Raji (cell line): Measurements from ENCODE around the gene ITGB8.

Source experiments
- POLR2A ChIP-seq: IDR thresholded peaks from 2 replicates; pipeline ENCODE4 v1.6.1; 2011; ENCODE audit warnings: low read depth, low read length, control low read depth; ENCODE audit not compliant: insufficient read depth

ITGB8 gene

GRCh38 chr7:20350518-20350951 is 19.8 kb downstream of the ITGB8 start:
- no peak for TF ChIP-seq POLR2A

- TF ChIP-seq POLR2A, result no peak
These were observed 20.4 kb downstream of the ITGB8 start for GRCh38 chr7:20350996-20351692.

GRCh38 chr7:20351901-20352300 is 21.2 kb downstream of the ITGB8 start:
- no peak for TF ChIP-seq POLR2A

- no peak for TF ChIP-seq POLR2A
These were observed 22.0 kb downstream of the ITGB8 start for GRCh38 chr7:20352573-20353306.

GRCh38 chr7:20354610-20355528 is 24.2 kb downstream of the ITGB8 start:
- no peak for TF ChIP-seq POLR2A

GRCh38 chr7:20358106-20358505 is 27.4 kb downstream of the ITGB8 start:
- no peak for TF ChIP-seq POLR2A

GRCh38 chr7:20358762-20359282 is 28.1 kb downstream of the ITGB8 start:
- TF ChIP-seq POLR2A, result no peak

GRCh38 chr7:20359341-20359963 is 28.8 kb downstream of the ITGB8 start:
- no peak for TF ChIP-seq POLR2A

GRCh38 chr7:20362574-20363253 is 32.0 kb downstream of the ITGB8 start:
- TF ChIP-seq POLR2A, result no peak

- TF ChIP-seq POLR2A, result no peak
These were observed 34.0 kb downstream of the ITGB8 start for GRCh38 chr7:20364571-20365196.

GRCh38 chr7:20365486-20365885 is 34.8 kb downstream of the ITGB8 start:
- no peak for TF ChIP-seq POLR2A

GRCh38 chr7:20374399-20374798 is 43.7 kb downstream of the ITGB8 start:
- TF ChIP-seq POLR2A, result no peak

- no peak for TF ChIP-seq POLR2A
These were observed 46.1 kb downstream of the ITGB8 start for GRCh38 chr7:20376796-20377195.
